Uterus (tissue), 4 donors: ENCODE results near the gene CD28. TPM values are rescaled to one million over a fixed set of nuclear protein-coding genes. Genes with fewer than 3 reads are reported as not detected.

Experiments used
- DNase-seq, 2 donors: peaks; one replicate each; pipeline ENCODE4 v3.0.0-alpha.2; 2019 to 2020
- H3K27ac ChIP-seq, 2 donors: fragments of 200-600 bp; sonication (generic); 1 replicate in 1 of 2; 2 replicates in 1 of 2; pipeline ENCODE4 v1.5.1; 2016 to 2018
- H3K27me3 ChIP-seq, 2 donors: fragments of 200-600 bp; sonication (generic); one replicate each; pipeline ENCODE4 v1.5.1; 2018 to 2019; ENCODE audit warnings: control low read depth in 1 of 2
- H3K36me3 ChIP-seq, 2 donors: fragments of 200-600 bp; sonication (generic); one replicate each; pipeline ENCODE4 v1.5.1; 2019; ENCODE audit warnings: control low read depth in 1 of 2
- H3K4me1 ChIP-seq, 2 donors: fragments of 200-600 bp; sonication (generic); one replicate each; pipeline ENCODE4 v1.5.1; 2018 to 2019; ENCODE audit warnings: control low read depth in 1 of 2
- H3K4me3 ChIP-seq, 2 donors: fragments of 200-600 bp; sonication (generic); 1 replicate in 1 of 2; 2 replicates in 1 of 2; pipeline ENCODE4 v1.5.1; 2018 to 2019; ENCODE audit warnings: mild to moderate bottlenecking in 1 of 2
- H3K9me3 ChIP-seq, 2 donors: fragments of 200-600 bp; sonication (generic); one replicate each; pipeline ENCODE4 v1.5.1; 2019; ENCODE audit warnings: control low read depth in 1 of 2
- CTCF ChIP-seq, 4 experiments: fragments of 200-600 bp in 2 of 4; fragments of 450-650 bp in 2 of 4; sonication (generic) in 2 of 4; IDR thresholded peaks; one replicate each; pipeline ENCODE4 v1.5.1; 2016 to 2019; ENCODE audit warnings: antibody characterized with exemption in 4 of 4, mild to moderate bottlenecking in 2 of 4, moderate library complexity in 1 of 4
- POLR2A ChIP-seq, 2 donors: fragments of 450-650 bp; IDR thresholded peaks; one replicate each; pipeline ENCODE4 v1.6.1; 2016; ENCODE audit warnings: antibody characterized with exemption in 2 of 2, mild to moderate bottlenecking in 1 of 2, moderate library complexity in 1 of 2
- intact Hi-C: fragments of 100-400 bp; cut with DNase I; formaldehyde crosslinking; loops from one replicate; pipeline ENCODE4 v1.15.1; 2023; ENCODE audit warnings: low total_unique reads
- small RNA-seq: library from RNA; depleted of rRNA; stranded (forward); fragments of <200 nt; gene quantifications from one replicate; pipeline ENCODE3, GENCODE V24; 2016
- total RNA-seq, 4 donors: library from RNA; depleted of rRNA in 3 of 4; stranded (reverse); fragments of >200 nt in 3 of 4; gene quantifications; one replicate each; pipeline versions ENCODE4 v1.1.0 to v1.2.4, GENCODE V29; 2014 to 2023
- donor health status: DM: yes; HTN: yes; CAD: no.

CD28 gene
- total RNA-seq, 4 donors from 2014 or later = 0.49 to 7.4 (median 1.5) TPM; not detected in 1

GRCh38 chr2:203786549-203787351, 80.3 kb downstream of the CD28 start:
- intact Hi-C loops = no loop called here
- DNase-seq = peak in 1 of 2 donors; percentile 27
- peak overlapping the region; percentile 35 to 60 for H3K27ac ChIP-seq

GRCh38 chr2:203787979-203788378, 81.5 kb downstream of the CD28 start:
- no peak for DNase-seq
- H3K27me3 ChIP-seq = no peaks in the 10 kb centered on the region
- H3K27ac ChIP-seq = peak overlapping the region; percentile 1 to 5
- intact Hi-C loops = no loop called here
- H3K9me3 ChIP-seq = no peaks in the 10 kb centered on the region
- TF ChIP-seq CTCF (IDR thresholded peaks at IDR 0.05) (no peak), POLR2A (IDR thresholded peaks at IDR 0.05) (no peak)
- H3K36me3 ChIP-seq = no peaks in the 10 kb centered on the region
- H3K4me1 ChIP-seq = no peaks in the 10 kb centered on the region
- H3K4me3 ChIP-seq = no peak overlapping the region

More at GRCh38 chr2:203786549-203787351, 80.3 kb downstream of the CD28 start:
- Histone ChIP-seq H3K9me3 (no peaks in the 10 kb centered on the region), H3K27me3 (no peaks in the 10 kb centered on the region), H3K4me1 (no peaks in the 10 kb centered on the region), H3K36me3 (no peaks in the 10 kb centered on the region), H3K4me3 (no peak overlapping the region)
- TF ChIP-seq CTCF (IDR thresholded peaks at IDR 0.05) (no peak), POLR2A (IDR thresholded peaks at IDR 0.05) (no peak)

Small RNAs within 50 kb of the gene (small RNA-seq; reads per million reads assigned to genes)
- gene AC125238.1 (not detected), gene RNU6-474P (not detected)

Other genes with a start within 250 kb of the CD28 start
- gene RAPH1, start 171.3 kb upstream of the CD28 start, total RNA-seq = 10 to 100 TPM; 17.4 to 49.5 (median 23.5) TPM
- under 1 TPM in 1 of 4 donors, not detected in 3; 0.14 TPM for gene CTLA4, start 161.1 kb downstream of the CD28 start, total RNA-seq
- under 1 TPM in 3 of 4 donors, not detected in 1; 0.14 to 0.59 (median 0.26) TPM for gene ICOS, start 230.1 kb downstream of the CD28 start, total RNA-seq